SJCRH30 (cell line): ENCODE results near the gene CD38. TPM values are rescaled to one million over a fixed set of nuclear protein-coding genes. Genes with fewer than 3 reads are reported as not detected.
"Not testable (repeated sequence)": the region's sequence is repeated elsewhere in the genome, so short reads cannot be mapped to it uniquely, and the experiment has no call there.

ENCODE experiments used
- DNase-seq, 2 experiments: peaks; one replicate each; pipeline ENCODE4 v3.0.0-alpha.2; 2015 to 2020
- H3K27ac ChIP-seq: fragments of 250-450 bp; sonication (Bioruptor Pico); 2 replicates; pipeline ENCODE4 v1.5.1; 2020; ENCODE audit warnings: mild to moderate bottlenecking, moderate library complexity
- H3K27me3 ChIP-seq: fragments of 250-450 bp; sonication (Bioruptor Pico); 2 replicates; pipeline ENCODE4 v1.5.1; 2020; ENCODE audit warnings: mild to moderate bottlenecking, moderate library complexity
- H3K36me3 ChIP-seq: fragments of 250-450 bp; sonication (Bioruptor Pico); 2 replicates; pipeline ENCODE4 v1.5.1; 2020; ENCODE audit warnings: mild to moderate bottlenecking, moderate library complexity
- H3K4me1 ChIP-seq: fragments of 250-450 bp; sonication (Bioruptor Pico); 2 replicates; pipeline ENCODE4 v1.5.1; 2020; ENCODE audit warnings: mild to moderate bottlenecking, moderate library complexity
- H3K4me3 ChIP-seq: fragments of 250-450 bp; sonication (Bioruptor Pico); 2 replicates; pipeline ENCODE4 v1.5.1; 2020; ENCODE audit warnings: mild to moderate bottlenecking, moderate library complexity
- H3K9me3 ChIP-seq: fragments of 250-450 bp; sonication (Bioruptor Pico); replicated peaks from 2 replicates; pipeline ENCODE4 v1.5.1; 2020; ENCODE audit warnings: mild to moderate bottlenecking, moderate library complexity
- total RNA-seq: library from RNA; depleted of rRNA; stranded (reverse); fragments of >200 nt; shearing (Covaris generic); gene quantifications from 2 replicates; pipeline ENCODE4 v1.2.3, GENCODE V29; 2014

CD38 gene
- total RNA-seq, 1 experiment from 2014 or later, result 0.06 TPM

DNA sequence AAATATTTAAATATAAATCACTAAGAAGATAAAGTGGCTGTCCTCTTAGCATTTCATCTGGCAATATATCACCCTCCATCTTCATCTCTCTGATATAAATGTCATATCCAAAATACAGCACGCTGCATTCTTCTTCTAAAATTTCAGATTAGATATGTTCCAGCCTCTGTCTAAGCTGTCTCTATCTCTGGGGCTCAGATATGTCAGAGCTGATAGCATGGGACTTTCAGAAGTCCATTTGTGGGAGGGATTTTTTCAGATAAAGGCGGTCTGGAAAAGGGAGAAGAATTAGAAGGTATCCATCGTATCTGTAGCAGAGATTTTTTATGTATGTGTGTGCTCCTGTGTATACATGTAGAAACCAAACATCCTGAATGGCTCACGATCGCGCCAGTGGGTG, 25.0 kb upstream of the CD38 start:
- DNase-seq, result no peak
- Histone ChIP-seq H3K27me3 (no peaks in the 10 kb centered on the region), H3K4me3 (no peak overlapping the region), H3K4me1 (peaks cover 12% of the 10 kb centered on the region), H3K27ac (no peak overlapping the region), H3K36me3 (no peaks in the 10 kb centered on the region), H3K9me3 (no peaks in the 10 kb centered on the region)

DNA sequence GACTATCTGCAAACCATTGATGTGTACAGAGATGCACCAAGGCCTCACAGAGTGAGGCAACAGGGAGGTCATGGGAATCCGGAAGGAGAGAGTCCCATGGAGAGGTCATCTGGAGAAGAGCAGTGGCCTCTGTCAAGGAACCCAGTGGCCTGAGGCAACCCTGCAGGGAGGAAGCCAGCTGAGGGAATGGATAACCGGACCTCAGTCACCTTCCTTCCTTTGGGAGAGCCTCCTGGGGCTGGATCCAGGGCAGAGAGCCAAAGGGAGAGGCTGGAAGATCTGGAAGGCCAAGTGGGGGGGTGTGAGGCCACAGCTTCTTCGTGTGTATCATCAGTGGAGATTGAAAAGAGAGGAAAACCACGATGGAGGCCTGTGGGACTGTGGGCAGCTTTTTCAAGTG, 24.3 kb upstream of the CD38 start:
- no peaks in the 10 kb centered on the region for H3K36me3 ChIP-seq
- peaks cover 12% of the 10 kb centered on the region for H3K4me1 ChIP-seq
- no peak overlapping the region for H3K4me3 ChIP-seq
- no peaks in the 10 kb centered on the region for H3K9me3 ChIP-seq
- no peak overlapping the region for H3K27ac ChIP-seq
- DNase-seq, result peak in 1 of 2 experiments; percentile 29
- no peaks in the 10 kb centered on the region for H3K27me3 ChIP-seq

DNA sequence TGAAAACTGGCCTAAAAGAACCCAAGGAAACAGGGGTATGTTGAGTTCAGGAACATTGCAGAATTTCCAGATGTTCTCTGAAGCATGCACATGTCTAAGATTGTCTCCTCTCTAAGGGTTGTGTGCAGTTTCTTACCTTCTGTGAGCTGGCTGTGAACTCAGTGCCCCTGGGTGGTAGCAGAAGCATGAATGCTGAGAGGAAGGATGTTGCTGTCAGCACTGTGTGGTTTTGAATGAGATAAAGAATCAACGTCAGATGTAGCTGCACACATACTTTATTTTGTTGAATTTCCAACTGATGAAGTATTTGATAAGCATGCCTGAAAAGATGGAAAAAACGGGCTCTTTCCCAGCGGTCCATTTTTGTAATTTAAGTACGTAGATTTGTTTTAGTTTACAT, 23.8 kb upstream of the CD38 start:
- no peak overlapping the region for H3K4me3 ChIP-seq
- H3K27me3 ChIP-seq, result no peaks in the 10 kb centered on the region
- no peak for DNase-seq
- no peak overlapping the region for H3K27ac ChIP-seq
- no peaks in the 10 kb centered on the region for H3K36me3 ChIP-seq
- peaks cover 12% of the 10 kb centered on the region for H3K4me1 ChIP-seq
- H3K9me3 ChIP-seq, result no peaks in the 10 kb centered on the region

DNA sequence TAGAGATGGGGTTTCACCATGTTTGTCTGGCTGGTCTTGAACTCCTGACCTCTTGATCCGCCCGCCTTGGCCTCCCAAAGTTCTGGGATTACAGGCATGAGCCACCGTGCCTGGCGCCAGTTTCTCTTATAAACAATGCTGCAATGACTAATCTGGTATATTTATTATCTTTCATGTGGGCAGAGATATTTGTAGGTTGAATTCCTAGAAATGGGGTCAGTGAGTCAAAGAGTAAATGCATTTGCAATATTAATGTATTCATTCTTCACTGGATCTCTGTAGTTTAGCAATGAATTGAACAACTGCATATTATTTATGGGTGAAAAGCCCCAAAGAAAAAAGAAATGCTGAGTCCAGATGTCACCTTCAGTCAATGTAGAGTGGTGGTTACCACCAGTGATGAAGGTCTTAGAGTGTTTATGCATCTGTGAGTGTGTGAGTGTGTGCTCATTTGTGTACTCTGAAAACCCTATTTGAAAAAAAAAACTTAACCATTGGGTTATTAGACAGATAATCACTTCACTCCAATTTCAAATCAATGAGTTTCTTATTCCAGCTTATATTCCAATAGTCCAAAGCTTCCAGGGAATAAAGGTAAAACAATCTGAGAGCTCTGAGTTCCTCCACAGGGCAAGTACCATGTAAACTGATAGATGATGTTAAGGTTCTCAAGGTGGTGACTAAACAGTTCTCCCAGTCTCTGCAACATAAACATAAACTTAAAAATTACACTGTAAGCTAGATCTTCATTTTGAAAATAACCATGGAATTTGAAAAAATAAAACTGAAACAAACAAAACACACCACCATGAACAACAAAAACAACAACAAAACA, 22.6 kb upstream of the CD38 start:
- Histone ChIP-seq H3K9me3 (no peaks in the 10 kb centered on the region), H3K27me3 (no peaks in the 10 kb centered on the region), H3K36me3 (no peaks in the 10 kb centered on the region), H3K4me1 (peaks cover 12% of the 10 kb centered on the region), H3K4me3 (no peak overlapping the region), H3K27ac (no peak overlapping the region)
- DNase-seq, result peak; percentile 52 to 66

DNA sequence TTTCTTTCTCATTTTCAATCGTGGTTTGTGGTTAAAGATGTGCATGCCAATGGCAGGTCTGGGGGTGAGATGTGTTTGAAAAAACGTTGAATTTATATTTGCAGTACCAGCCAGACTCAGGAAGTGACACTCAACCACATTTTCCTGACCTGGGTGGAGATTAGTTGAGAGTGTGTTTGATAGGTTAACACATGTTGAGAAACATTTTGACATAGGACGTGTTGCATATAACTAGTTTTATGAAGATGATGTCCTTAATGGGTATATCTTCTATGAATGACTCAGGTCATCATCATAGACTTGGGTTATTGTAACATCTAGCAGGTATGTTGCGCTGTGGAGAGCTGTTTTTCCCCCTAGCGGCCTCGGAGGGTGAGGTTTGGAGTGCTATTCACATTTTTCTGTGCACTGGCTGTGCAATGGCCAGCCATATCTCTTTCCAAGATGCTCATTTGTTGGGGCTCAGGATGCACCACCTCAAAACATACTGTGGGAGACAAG, 21.7 kb upstream of the CD38 start:
- Histone ChIP-seq H3K4me1 (peaks cover 12% of the 10 kb centered on the region), H3K27me3 (no peaks in the 10 kb centered on the region), H3K27ac (no peak overlapping the region), H3K36me3 (no peaks in the 10 kb centered on the region), H3K9me3 (no peaks in the 10 kb centered on the region), H3K4me3 (no peak overlapping the region)
- peak in 1 of 2 experiments; percentile 20 for DNase-seq

DNA sequence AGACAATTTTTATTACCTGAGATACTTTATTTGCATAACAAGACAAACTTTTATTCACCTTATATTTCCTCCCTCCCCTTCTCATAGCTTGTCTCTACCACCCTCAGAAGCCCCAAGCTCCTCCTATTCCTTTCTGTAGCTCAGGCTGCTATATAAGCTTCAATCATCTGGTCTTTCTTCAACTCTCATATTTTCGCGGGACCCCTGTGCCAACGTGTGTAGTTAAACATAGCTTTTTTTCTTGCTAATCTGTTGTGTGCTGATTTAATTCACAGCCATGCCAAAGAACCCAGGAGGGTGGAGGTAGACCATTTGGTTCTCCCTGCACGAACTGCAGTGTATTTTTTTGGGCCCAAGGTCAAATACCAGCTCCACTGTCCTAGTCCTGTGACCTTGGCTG, 21.1 kb upstream of the CD38 start:
- no peak for DNase-seq
- Histone ChIP-seq H3K4me3 (no peak overlapping the region), H3K36me3 (no peaks in the 10 kb centered on the region), H3K9me3 (no peaks in the 10 kb centered on the region), H3K27ac (no peak overlapping the region), H3K27me3 (no peaks in the 10 kb centered on the region), H3K4me1 (peaks cover 12% of the 10 kb centered on the region)

DNA sequence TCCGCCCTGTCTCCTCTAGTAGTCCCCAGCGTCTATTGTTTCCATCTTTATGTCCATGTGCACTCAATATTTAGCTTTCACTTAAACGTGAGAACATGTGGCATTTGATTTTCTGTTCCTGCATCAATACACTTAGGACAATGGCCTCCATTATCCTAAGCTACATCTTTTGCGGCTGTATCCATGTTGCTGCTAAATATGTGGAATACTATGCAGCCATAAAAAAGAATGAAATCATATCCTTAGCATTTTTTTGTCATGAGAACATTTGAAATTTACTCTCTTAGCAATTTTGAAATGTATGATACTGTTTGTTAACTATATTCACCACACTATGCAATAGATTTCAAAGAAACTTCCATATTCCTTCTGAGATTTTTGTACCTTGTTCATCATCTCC, 19.8 kb upstream of the CD38 start:
- Histone ChIP-seq H3K9me3 (no peaks in the 10 kb centered on the region), H3K4me3 (no peak overlapping the region)

DNA sequence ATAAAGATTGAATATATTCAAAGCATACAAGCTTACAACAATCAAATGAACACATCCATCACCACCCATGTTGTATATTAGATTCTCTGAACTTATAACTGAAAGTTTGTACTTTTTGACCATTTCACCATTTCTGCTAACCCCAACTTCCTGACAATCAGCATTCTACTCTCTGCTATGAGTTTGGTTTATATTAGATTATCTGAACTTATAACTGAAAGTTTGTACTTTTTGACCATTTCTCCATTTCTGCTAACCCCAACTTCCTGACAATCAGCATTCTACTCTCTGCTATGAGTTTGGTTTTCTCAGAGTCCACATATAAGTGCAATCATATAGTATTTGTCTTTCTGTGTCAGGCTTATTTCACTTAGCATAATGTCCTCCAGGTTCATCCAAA, 15.7 kb upstream of the CD38 start:
- not testable (repeated sequence) for H3K27me3 ChIP-seq, H3K9me3 ChIP-seq, H3K36me3 ChIP-seq, DNase-seq, H3K4me3 ChIP-seq, H3K27ac ChIP-seq
- H3K4me1 ChIP-seq, result peaks cover 13% of the 10 kb centered on the region

More for the DNA sequence above, 19.8 kb upstream of the CD38 start:
- H3K27me3 ChIP-seq, result no peaks in the 10 kb centered on the region
- H3K27ac ChIP-seq, result no peak overlapping the region
- H3K36me3 ChIP-seq, result no peaks in the 10 kb centered on the region
- no peak for DNase-seq
- peaks cover 12% of the 10 kb centered on the region for H3K4me1 ChIP-seq

DNA sequence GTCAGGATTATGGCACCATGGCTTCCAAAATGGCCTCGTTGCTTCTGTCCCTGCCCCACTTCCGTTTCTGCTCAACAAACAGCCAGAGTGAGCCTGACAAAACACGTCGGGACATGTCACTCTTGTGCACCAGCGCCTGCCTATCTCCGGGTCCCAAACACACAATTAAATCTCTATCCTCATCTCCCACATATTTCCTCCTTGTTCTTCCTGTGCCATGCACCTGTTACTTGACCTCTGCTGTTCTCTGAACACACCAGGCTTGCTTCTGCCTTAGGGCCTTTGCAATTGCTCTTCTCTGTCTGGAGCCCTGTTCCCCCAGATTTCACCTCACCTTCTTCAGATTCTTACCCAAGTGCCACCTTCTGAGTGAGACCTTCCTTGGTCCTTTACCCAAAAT, 12.7 kb upstream of the CD38 start:
- H3K4me1 ChIP-seq, result peaks cover 13% of the 10 kb centered on the region
- no peaks in the 10 kb centered on the region for H3K36me3 ChIP-seq
- no peaks in the 10 kb centered on the region for H3K9me3 ChIP-seq
- H3K27ac ChIP-seq, result no peak overlapping the region
- peak; percentile 22 to 52 for DNase-seq
- no peak overlapping the region for H3K4me3 ChIP-seq
- no peaks in the 10 kb centered on the region for H3K27me3 ChIP-seq

DNA sequence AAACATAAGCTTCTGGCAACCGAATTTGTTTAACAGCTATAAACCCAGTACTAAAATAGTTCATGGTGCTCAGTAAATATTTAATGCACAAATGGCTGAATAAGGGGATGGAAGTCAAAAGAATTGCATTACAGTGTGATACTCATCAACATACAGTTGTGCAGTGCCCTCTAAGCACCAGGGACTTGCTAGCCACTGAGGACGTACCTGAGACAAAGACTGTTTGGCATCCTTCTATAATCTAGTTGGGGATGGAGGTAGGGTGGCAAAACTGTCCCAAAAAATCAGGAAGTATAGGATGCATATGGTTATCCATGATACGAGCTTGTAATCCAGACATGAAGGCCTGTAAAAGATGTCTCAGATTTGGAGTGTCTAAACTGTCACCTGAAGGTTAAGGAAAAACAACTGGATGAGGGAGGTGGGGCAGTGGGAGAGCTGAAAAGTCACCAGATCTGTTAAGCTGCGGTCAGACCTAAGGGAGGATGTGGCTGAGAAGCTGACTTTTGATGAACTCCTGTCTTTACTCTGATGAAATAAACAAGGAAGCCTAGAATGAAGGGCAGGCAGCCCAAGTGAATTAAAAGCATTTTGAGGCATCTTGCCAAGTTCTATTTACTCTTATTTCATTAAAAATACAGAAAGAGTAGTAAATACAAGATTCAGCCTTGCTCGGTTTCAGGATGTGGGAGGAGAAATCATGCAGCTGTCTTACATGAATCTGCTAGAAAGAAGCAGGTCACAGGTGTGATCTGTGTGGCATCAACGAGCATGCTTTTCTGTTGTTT, 12.0 kb upstream of the CD38 start:
- Histone ChIP-seq H3K4me1 (peaks cover 13% of the 10 kb centered on the region), H3K9me3 (no peaks in the 10 kb centered on the region), H3K36me3 (no peaks in the 10 kb centered on the region), H3K27me3 (no peaks in the 10 kb centered on the region), H3K27ac (no peak overlapping the region), H3K4me3 (no peak overlapping the region)
- DNase-seq, result peak in 1 of 2 experiments; percentile 19

DNA sequence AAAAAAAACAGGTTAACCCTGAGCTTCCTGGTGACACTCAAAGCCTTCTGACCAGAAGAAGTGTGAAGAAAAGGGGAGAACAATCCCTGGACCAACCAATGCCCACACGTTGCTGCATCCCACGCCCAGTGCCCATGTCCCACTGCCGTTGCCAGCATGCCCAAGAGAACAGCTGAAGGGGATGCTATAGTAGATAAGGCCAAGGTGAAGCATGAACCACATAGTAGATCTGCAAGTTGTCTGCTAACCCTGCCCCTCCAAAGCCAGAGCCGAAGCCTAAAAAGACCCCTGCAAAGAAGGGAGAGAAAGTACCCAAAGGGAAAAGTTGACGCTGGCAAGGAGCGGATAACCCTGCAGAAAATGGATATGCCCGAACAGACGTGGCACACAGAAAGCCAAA, 11.3 kb upstream of the CD38 start:
- no peaks in the 10 kb centered on the region for H3K36me3 ChIP-seq

DNA sequence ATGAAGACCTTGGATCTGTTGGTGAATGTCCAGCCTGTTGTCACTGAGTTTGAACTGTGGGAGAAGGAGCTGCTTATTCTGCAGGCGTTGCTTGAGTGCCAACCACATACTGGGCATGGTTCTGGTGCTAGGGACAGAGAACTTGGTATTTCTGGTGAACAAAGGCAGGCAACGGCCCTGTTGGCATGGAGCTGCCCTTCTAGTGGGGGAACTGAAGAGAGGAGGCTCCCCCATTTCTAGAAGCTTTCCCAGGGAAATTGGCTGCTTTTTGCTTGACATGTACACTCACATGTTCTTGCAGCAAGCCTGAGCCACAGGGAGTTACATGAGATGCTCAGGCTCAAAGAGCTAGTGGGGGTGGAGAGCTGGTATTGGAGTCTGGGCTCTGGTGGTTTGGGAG, 8.9 kb upstream of the CD38 start:
- DNase-seq, result no peak
- H3K4me1 ChIP-seq, result peaks cover 13% of the 10 kb centered on the region
- H3K27ac ChIP-seq, result no peak overlapping the region
- H3K27me3 ChIP-seq, result no peaks in the 10 kb centered on the region; the same call in 1 of the 2 replicates
- no peaks in the 10 kb centered on the region for H3K36me3 ChIP-seq
- H3K4me3 ChIP-seq, result no peak overlapping the region
- no peaks in the 10 kb centered on the region for H3K9me3 ChIP-seq

More for the DNA sequence above, 11.3 kb upstream of the CD38 start:
- Histone ChIP-seq H3K27me3 (no peaks in the 10 kb centered on the region), H3K4me3 (no peak overlapping the region), H3K9me3 (no peaks in the 10 kb centered on the region), H3K4me1 (peaks cover 13% of the 10 kb centered on the region), H3K27ac (no peak overlapping the region)
- no peak for DNase-seq

DNA sequence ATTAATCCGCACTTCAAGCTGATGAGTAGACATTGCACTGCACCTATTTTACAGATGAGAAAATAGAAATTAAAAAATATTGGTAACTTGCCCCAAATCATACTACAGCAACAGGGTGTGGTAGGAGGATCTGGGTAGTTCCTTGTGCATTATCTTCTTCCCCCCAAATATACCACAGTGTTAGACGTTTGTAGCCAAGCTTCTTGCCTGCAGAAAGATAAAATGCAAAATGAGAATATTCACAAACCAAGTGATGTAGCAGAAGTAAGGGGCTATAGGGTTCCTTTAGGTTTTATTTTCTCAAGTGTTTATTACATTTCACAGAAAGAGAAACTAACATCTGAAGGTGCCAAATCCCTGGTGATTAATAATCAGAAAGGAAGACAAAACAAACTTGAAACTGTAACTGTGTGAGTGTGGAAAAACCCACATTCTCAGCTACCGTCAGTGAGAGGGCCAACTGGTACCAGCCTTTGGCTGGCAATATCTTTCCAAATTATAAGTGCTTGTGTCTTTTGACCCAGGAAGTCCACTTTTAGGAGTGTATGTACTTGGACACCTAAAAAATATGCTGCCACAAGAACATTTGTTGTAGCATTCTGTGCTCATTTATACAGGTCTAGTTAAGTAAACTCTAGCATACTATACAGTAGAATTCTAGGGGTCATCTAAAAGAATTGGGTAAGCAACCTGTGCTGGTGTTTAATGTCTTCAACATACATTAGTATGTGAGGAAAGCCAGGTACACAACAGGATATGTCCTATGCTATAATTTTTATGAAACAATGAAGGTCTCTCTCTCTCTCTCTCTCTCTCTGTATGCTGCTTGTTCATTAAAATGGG, 6.7 kb upstream of the CD38 start:
- H3K36me3 ChIP-seq, result no peaks in the 10 kb centered on the region
- H3K4me3 ChIP-seq, result no peak overlapping the region
- no peak for DNase-seq
- no peaks in the 10 kb centered on the region; the same call in 1 of the 2 replicates for H3K27me3 ChIP-seq
- no peaks in the 10 kb centered on the region for H3K9me3 ChIP-seq
- no peak overlapping the region for H3K27ac ChIP-seq
- H3K4me1 ChIP-seq, result no peaks in the 10 kb centered on the region

DNA sequence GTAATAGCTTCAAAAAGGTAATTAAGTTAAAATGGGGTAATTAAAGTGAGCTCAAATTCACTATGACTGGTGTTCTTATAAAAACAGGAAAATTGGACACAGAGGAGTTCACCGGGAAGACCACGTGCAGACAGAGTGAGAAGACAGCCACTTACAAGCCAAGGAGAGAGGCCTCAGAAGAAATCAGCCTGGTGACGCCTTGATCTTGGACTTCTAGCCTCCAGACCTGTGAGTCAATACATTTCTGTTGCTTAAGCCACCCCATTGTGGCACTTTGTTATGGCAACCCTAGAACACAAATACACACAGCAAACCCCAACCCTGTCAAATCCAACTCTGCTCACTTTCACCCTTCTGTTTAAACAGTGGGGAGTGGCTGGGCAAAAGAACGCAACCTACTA, 4.1 kb upstream of the CD38 start:
- no peak overlapping the region for H3K27ac ChIP-seq
- no peak for DNase-seq
- H3K27me3 ChIP-seq, result no peaks in the 10 kb centered on the region; the same call in 1 of the 2 replicates
- H3K9me3 ChIP-seq, result no peaks in the 10 kb centered on the region
- H3K4me1 ChIP-seq, result no peaks in the 10 kb centered on the region
- H3K36me3 ChIP-seq, result no peaks in the 10 kb centered on the region
- H3K4me3 ChIP-seq, result no peak overlapping the region
